Measurements from ENCODE around the gene DNASE2. TPM values are rescaled to one million over a fixed set of nuclear protein-coding genes. Genes with fewer than 3 reads are reported as not detected.
"Not testable (repeated sequence)": the region's sequence is repeated elsewhere in the genome, so short reads cannot be mapped to it uniquely, and the experiment has no call there.

The DNASE2 gene
- total RNA-seq, 1 experiment from 2014 or later, result 75.9 TPM

DNA sequence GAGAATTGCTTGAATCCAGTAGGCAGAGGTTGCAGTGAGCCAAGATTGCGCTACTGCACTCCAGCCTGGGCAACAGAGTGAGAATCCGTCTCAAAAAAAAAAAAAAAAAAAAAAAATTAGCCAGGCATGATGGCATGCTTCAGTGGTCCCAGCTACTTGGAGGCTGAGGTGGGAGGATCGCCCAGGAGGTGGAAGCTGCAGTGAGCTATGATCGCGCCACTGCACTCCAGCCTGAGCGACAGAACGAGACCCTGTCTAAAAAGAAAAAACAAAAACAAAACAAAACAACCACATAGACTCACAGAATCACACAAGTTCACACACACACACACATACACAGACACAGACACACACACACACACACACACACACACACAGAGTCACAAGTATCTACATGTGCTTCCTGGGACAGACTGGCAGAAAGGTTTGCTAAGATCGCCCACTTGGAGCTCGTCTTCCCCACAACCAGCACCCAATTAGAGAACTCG lies 9.1 kb upstream of the DNASE2 start:
- DNase-seq (ENCODE audit: low read depth, low spot score); in situ Hi-C loops (cut with HindIII; ENCODE audit: low pct_unique_long_range_greater_than_20kb, low sequenced_read_pairs): not testable (repeated sequence)

DNA sequence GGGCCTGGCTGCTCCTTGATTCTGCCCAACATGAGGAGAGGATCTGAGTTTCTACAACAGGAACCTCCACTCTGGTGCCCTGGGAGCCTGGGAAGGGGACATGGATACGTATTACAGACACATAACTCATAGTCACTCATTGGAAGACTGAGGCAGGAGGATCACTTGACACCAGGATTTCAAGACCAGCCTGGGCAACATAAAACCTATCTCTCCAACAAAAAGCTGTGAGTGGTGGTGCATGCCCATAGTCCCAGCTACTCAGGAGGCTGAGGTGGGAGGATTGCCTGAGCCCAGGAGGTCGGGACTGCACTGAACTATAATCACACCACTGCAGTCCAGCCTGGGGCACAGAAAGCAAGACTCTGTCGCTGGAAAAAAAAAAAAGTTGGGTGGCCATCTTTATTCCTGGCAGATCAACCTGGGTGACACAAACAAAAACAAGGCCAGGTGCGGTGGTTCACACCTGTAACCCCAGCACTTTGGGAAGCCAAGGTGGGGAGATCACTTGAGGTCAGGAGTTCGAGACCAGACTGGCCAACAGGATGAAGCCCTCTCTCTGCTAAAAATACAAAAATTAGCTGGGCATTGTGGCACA lies 6.9 kb upstream of the DNASE2 start:
- DNase-seq (ENCODE audit: low read depth, low spot score), result no peak
- in situ Hi-C loops (cut with HindIII; ENCODE audit: low pct_unique_long_range_greater_than_20kb, low sequenced_read_pairs), result no loop called here

DNA sequence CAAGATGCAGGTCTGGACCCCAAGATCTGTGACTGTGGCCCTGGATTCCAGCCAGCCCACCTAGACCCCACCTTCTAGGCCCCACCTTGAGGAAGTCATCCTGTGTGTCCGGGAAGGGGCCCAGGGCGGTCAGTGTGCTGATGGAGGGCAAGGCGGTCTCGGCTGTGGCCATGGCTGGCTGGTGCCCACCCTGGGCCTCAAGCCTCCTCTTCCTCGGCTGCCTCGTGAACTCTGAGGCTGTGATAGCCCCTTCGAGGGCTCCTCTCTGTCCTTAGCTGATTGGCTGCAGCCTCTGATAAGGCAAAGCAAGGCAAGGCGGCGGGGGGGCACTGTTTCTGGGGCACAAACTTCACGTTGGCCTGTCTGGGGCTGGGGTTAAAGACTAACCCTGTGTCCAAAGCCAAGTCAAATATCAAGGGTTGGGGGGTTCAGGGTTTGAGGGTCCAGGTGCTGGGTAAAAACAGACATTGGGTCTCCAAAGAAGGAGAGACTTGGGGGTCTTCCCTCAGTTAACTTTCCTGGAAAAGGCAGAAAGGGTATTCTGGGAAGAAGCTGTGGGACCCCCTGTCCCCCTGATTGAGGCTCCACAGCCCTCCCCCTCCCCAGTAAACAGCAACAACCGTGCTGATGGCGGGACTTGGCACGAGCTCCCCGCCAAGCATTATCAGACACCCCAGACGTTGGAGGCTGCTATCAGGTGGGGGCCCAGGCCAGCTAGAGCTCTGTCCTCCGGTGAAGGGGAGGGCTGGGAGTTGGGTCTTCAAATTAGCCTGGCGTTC lies 5.9 kb upstream of the DNASE2 start, which contains the start of gene KLF1:
Gene KLF1, minus strand, starts transcription at position 233 of the 779 bp plus-strand sequence. Its CDS starts 61 bp downstream, at position 172.
- in situ Hi-C loops (cut with HindIII; ENCODE audit: low pct_unique_long_range_greater_than_20kb, low sequenced_read_pairs), result no loop called here
- no peak for DNase-seq (ENCODE audit: low read depth, low spot score)

GRCh38 chr19:12886651-12886968 lies 5.4 kb upstream of the DNASE2 start:
- no peak for DNase-seq (ENCODE audit: low read depth, low spot score)
- in situ Hi-C loops (cut with HindIII; ENCODE audit: low pct_unique_long_range_greater_than_20kb, low sequenced_read_pairs), result no loop called here

DNA sequence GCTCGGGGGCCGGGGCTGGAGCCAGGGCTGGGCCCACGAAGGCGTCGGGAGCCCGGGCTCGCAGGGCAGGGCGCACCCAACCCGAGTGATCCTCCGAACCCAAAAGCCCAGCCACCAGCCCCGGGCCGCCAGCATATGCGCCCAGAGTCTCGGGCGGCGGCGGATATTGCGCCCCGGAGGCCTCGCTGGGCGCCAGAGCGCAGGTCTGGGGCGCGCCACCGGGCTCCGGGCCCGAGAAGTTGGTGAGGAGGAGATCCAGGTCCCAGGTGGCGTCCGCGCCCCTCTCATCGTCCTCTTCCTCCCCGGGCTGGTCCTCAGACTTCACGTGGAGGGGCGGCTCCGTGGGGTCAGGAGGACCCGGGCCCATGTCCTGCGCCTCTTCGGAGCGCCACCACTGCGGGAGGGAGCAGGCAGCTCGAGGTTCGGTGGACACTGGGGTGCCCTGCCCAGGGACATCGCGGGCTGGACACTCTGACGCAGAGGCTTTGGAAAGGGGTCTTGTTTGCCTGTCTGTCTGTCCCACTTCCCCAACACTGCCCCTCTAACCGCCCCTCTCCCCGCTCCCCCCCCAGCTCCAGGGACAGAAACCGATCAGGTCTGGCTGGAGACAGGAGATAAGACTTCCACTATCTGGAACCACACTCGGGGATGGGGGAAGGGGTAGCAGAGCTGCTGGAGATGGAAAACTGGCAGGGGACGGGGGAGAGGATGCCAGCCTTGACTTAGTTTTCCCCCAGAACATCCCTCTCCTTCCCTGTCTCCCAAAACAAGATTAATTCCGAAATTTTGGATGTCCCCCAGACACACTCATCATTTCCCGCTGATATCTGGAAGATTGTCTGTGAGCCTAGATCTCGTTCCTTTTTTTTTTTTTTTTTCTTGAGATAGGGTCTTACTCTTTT lies 4.8 kb upstream of the DNASE2 start:
- in situ Hi-C loops (cut with HindIII; ENCODE audit: low pct_unique_long_range_greater_than_20kb, low sequenced_read_pairs), result no loop called here
- DNase-seq (ENCODE audit: low read depth, low spot score), result no peak

DNA sequence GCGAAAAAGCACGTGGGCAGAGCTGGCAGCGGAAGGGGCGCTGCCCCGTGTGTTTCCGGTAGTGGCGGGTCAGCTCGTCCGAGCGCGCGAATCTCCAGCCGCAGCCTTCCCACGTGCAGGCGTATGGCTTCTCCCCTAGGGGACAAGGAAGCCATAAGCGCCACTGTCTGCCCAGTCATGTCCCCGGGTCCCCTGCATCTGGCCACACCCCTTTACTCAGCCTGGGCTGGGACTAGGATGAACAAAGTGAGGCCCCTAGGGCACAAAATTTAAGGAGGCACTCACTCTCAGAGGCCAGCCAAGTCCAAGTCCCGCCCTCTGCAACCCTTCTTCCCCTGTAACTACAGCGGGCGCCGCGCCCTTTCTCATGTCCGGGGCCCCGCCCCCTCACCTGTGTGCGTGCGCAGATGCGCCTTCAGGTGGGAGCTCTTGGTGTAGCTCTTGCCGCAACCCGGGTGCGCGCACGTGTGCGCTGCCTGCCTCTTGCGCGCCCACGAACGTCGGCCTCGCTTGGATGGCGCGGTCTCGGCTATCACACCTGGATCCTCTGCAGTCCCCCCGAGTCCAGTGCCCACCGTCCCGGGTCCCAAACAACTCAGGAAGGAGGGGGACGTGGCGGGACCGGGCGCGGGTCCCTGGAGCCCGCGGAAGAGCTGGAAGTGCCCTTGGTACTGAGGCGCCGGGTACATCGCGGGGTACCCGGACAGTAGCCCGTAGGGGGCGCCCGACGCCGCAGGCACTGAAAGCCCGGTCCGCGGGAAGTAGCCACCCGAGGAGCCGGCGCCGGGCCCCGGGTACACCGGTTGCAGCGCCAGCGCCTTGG lies 3.9 kb upstream of the DNASE2 start:
- peak; percentile 17 for DNase-seq (ENCODE audit: low read depth, low spot score)
- in situ Hi-C loops (cut with HindIII; ENCODE audit: low pct_unique_long_range_greater_than_20kb, low sequenced_read_pairs), result no loop called here

DNA sequence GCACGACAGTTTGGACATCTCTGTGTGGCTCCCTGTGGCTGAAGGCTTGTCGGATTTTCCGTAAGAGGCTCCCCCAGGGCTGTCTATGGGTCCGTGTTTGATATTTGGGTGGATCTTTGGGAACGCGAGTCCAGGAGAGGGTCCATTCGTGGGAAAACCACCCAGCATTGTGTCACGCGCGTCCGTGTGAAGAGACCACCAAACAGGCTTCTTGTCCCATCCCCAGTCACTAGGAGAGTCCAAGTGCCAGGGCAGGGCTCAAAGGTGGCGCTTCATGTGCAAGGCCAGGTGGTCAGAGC lies 3.3 kb upstream of the DNASE2 start:
- in situ Hi-C loops (cut with HindIII; ENCODE audit: low pct_unique_long_range_greater_than_20kb, low sequenced_read_pairs), result no loop called here
- DNase-seq (ENCODE audit: low read depth, low spot score), result no peak

GRCh38 chr19:12884202-12884601 lies 3.0 kb upstream of the DNASE2 start:
- in situ Hi-C loops (cut with HindIII; ENCODE audit: low pct_unique_long_range_greater_than_20kb, low sequenced_read_pairs), result no loop called here
- no peak for DNase-seq (ENCODE audit: low read depth, low spot score)

GRCh38 chr19:12882589-12882988 lies 1.3 kb upstream of the DNASE2 start:
- in situ Hi-C loops (cut with HindIII; ENCODE audit: low pct_unique_long_range_greater_than_20kb, low sequenced_read_pairs), result no loop called here
- no peak for DNase-seq (ENCODE audit: low read depth, low spot score)

GRCh38 chr19:12880551-12881171 lies 588 bp downstream of the DNASE2 start:
- peak; percentile 18 for DNase-seq (ENCODE audit: low read depth, low spot score)
- in situ Hi-C loops (cut with HindIII; ENCODE audit: low pct_unique_long_range_greater_than_20kb, low sequenced_read_pairs), result no loop called here

GRCh38 chr19:12875086-12875485 lies 6.2 kb downstream of the DNASE2 start:
- DNase-seq (ENCODE audit: low read depth, low spot score), result no peak
- in situ Hi-C loops (cut with HindIII; ENCODE audit: low pct_unique_long_range_greater_than_20kb, low sequenced_read_pairs), result no loop called here

DNA sequence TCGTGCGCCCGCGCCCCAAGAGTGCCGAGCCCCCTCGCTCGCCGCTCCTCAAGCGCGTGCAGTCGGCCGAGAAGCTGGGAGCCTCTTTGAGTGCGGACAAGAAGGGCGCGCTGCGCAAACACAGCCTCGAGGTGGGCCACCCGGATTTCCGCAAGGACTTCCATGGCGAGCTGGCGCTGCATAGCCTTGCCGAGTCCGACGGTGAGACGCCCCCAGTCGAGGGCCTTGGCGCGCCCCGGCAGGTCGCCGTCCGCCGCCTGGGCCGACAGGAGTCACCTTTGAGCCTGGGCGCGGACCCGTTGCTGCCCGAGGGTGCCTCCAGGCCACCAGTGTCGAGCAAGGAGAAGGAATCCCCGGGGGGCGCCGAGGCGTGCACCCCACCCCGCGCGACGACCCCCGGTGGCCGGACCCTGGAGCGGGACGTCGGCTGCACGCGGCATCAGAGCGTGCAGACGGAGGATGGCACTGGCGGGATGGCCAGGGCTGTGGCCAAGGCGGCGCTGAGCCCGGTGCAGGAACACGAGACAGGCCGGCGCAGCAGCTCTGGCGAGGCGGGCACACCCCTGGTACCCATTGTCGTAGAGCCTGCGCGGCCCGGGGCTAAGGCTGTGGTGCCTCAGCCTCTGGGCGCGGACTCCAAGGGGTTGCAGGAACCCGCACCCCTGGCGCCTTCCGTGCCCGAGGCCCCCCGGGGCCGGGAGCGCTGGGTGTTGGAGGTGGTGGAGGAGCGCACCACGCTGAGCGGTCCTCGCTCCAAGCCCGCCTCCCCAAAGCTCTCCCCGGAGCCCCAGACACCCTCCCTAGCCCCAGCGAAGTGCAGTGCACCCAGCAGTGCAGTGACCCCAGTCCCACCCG lies 7.1 kb downstream of the DNASE2 start:
- in situ Hi-C loops (cut with HindIII; ENCODE audit: low pct_unique_long_range_greater_than_20kb, low sequenced_read_pairs), result no loop called here
- no peak for DNase-seq (ENCODE audit: low read depth, low spot score)

- DNase-seq (ENCODE audit: low read depth, low spot score), result peak; percentile 47
- in situ Hi-C loops (cut with HindIII; ENCODE audit: low pct_unique_long_range_greater_than_20kb, low sequenced_read_pairs), result no loop called here
Observed at GRCh38 chr19:12872941-12873890, 8.0 kb downstream of the DNASE2 start.

GRCh38 chr19:12872255-12872654 lies 9.0 kb downstream of the DNASE2 start:
- in situ Hi-C loops (cut with HindIII; ENCODE audit: low pct_unique_long_range_greater_than_20kb, low sequenced_read_pairs), result no loop called here
- DNase-seq (ENCODE audit: low read depth, low spot score), result peak; percentile 10

DNA sequence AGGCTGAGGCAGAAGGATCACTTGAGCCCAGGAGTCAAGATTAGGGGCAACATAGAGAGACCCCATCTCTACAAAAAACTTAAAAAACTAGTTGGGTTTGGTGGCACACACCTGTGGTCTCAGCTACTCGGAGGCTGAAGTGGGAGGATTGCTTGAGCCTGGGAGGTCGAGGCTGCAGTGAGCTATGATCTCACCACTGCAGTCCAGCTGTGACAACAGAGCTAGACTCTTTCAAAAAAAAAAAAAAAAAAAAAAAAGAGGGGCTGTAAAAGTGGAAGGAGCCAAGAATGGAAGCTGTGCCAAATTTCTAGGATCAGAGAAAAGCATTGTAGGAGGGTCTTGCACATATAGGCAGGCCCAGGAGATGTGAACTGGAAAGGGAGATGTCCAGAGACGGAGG lies 9.6 kb downstream of the DNASE2 start:
- in situ Hi-C loops (cut with HindIII; ENCODE audit: low pct_unique_long_range_greater_than_20kb, low sequenced_read_pairs), result no loop called here
- no peak for DNase-seq (ENCODE audit: low read depth, low spot score)
